HEK293 (cell line): ENCODE results near the gene NEK6.

Source experiments
- ATF2 ChIP-seq: fragments of 450-650 bp; formaldehyde crosslinking; IDR thresholded peaks from 2 replicates; pipeline ENCODE4 v1.5.1; 2016; ENCODE audit warnings: missing biosample characterization, missing genetic modification characterization, low read depth
- SP2 ChIP-seq: fragments of 450-650 bp; formaldehyde crosslinking; IDR thresholded peaks from 2 replicates; pipeline ENCODE4 v1.5.1; 2016; ENCODE audit warnings: missing biosample characterization, missing genetic modification characterization
- ZNF366 ChIP-seq: fragments of 450-650 bp; formaldehyde crosslinking; conservative IDR thresholded peaks from 2 replicates; pipeline ENCODE4 v1.5.1; 2016; ENCODE audit warnings: missing biosample characterization, missing genetic modification characterization
- ZNF670 ChIP-seq: fragments of 450-650 bp; formaldehyde crosslinking; IDR thresholded peaks from 2 replicates; pipeline ENCODE4 v1.5.1; 2016; ENCODE audit warnings: missing biosample characterization, missing genetic modification characterization, low read depth
- ZSCAN18 ChIP-seq: fragments of 450-650 bp; formaldehyde crosslinking; IDR thresholded peaks from 2 replicates; pipeline ENCODE4 v1.5.1; 2016; ENCODE audit warnings: missing biosample characterization, missing genetic modification characterization
- TF ChIP-seq, protein P1 (sequence below): fragments of 450-650 bp; formaldehyde crosslinking; IDR thresholded peaks from 2 replicates; pipeline ENCODE4 v1.5.1; 2016; ENCODE audit warnings: missing biosample characterization, missing genetic modification characterization
- TF ChIP-seq, protein P2 (sequence below): fragments of 450-650 bp; formaldehyde crosslinking; IDR thresholded peaks from 2 replicates; pipeline ENCODE4 v1.5.1; 2016; ENCODE audit warnings: missing biosample characterization, missing genetic modification characterization

DNA sequence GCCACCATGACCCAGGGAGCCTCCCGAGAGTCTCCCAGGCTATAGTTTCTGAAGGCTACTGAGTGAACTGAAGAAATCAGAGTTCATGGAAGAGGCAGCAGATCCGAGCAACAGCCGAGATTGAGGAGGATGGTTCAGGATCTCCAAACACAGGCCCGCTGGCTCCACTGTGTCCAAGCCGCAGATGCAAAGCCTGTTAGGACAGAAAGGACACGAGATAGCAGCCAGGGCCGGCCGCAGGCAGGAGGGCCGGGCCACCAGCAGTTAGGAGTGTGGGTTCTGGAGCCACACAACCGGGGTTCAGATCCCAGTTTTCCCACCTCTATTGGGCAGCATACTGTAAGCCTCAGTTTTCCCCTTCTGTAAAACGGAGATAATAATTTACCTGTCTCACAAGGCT is 27.7 kb downstream of the NEK6 start:
- TF ChIP-seq, protein P1, sequence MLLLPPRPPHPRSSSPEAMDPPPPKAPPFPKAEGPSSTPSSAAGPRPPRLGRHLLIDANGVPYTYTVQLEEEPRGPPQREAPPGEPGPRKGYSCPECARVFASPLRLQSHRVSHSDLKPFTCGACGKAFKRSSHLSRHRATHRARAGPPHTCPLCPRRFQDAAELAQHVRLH (tag by site-specific recombination) = no peak
- TF ChIP-seq ATF2 (tag by site-specific recombination) (no peak), SP2 (no peak), ZSCAN18 (tag by site-specific recombination) (no peak), ZNF670 (tag by site-specific recombination) (no peak), ZNF366 (tag by site-specific recombination) (no peak)
- TF ChIP-seq, protein P2, sequence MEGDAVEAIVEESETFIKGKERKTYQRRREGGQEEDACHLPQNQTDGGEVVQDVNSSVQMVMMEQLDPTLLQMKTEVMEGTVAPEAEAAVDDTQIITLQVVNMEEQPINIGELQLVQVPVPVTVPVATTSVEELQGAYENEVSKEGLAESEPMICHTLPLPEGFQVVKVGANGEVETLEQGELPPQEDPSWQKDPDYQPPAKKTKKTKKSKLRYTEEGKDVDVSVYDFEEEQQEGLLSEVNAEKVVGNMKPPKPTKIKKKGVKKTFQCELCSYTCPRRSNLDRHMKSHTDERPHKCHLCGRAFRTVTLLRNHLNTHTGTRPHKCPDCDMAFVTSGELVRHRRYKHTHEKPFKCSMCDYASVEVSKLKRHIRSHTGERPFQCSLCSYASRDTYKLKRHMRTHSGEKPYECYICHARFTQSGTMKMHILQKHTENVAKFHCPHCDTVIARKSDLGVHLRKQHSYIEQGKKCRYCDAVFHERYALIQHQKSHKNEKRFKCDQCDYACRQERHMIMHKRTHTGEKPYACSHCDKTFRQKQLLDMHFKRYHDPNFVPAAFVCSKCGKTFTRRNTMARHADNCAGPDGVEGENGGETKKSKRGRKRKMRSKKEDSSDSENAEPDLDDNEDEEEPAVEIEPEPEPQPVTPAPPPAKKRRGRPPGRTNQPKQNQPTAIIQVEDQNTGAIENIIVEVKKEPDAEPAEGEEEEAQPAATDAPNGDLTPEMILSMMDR (tag by site-specific recombination) = no peak
